CD4-positive, alpha-beta T cell (primary cell): ENCODE measurements around the gene CLK3. TPM values are rescaled to one million over a fixed set of nuclear protein-coding genes. Genes with fewer than 3 reads are reported as not detected.
"Not testable (repeated sequence)": the region's sequence is repeated elsewhere in the genome, so short reads cannot be mapped to it uniquely, and the experiment has no call there.

ENCODE experiments used
- ATAC-seq: fragments of 200-7000 bp; cut with Tn5 transposase; one replicate; pipeline ENCODE4 v1.10.0; 2022; ENCODE audit warnings: mild to moderate bottlenecking; ENCODE audit not compliant: poor library complexity
- CTCF ChIA-PET: fragments of 350-600 bp; sonication (Branson Sonifier 250); formaldehyde crosslinking; loops from one replicate; lab custom pipeline; 2021; ENCODE audit warnings: antibody characterized with exemption, inconsistent platforms; lab: Charles Lee
- POLR2A ChIA-PET: fragments of 350-600 bp; sonication (Branson Sonifier 250); formaldehyde crosslinking; loops from one replicate; lab custom pipeline; 2021; ENCODE audit warnings: antibody characterized with exemption, inconsistent platforms; lab: Charles Lee
- DNase-seq, 14 experiments: peaks; one replicate each; pipeline ENCODE4 v3.0.0-alpha.2; 2013 to 2020; ENCODE audit warnings: mixed read lengths in 2 of 14
- H3K27ac ChIP-seq, 2 donors: one replicate each; pipeline versions ENCODE4 v1.5.1 to v1.7.0; 2013; ENCODE audit warnings: low read length in 2 of 2, low read depth in 1 of 2, mild to moderate bottlenecking in 1 of 2
- H3K27me3 ChIP-seq, 2 experiments: 1 replicate in 1 of 2; 2 replicates in 1 of 2; pipeline versions ENCODE4 v1.6.1 to v1.7.0; 2013; ENCODE audit warnings: low read length in 2 of 2, control low read depth in 1 of 2, mild to moderate bottlenecking in 1 of 2, moderate library complexity in 1 of 2; ENCODE audit not compliant: insufficient read depth in 2 of 2, control insufficient read depth in 1 of 2
- H3K36me3 ChIP-seq: one replicate; pipeline ENCODE4 v1.6.1; 2013; ENCODE audit warnings: low read length, control low read depth; ENCODE audit not compliant: insufficient read depth
- H3K4me1 ChIP-seq: one replicate; pipeline ENCODE4 v1.6.1; 2013; ENCODE audit warnings: low read length, control low read depth; ENCODE audit not compliant: insufficient read depth
- H3K4me3 ChIP-seq: one replicate; pipeline ENCODE4 v1.5.1; 2013; ENCODE audit warnings: mild to moderate bottlenecking, low read length, moderate library complexity
- H3K9me3 ChIP-seq, 2 experiments: 1 replicate in 1 of 2; 2 replicates in 1 of 2; pipeline versions ENCODE4 v1.6.1 to v1.7.0; 2013; ENCODE audit warnings: low read length in 2 of 2, mild to moderate bottlenecking in 2 of 2, control low read depth in 1 of 2, moderate library complexity in 1 of 2; ENCODE audit not compliant: control insufficient read depth in 1 of 2, insufficient read depth in 1 of 2
- H3K27ac Mint-ChIP-seq: one replicate; pipeline ENCODE4 v1.8.0; 2020; ENCODE audit warnings: mixed read lengths
- H3K27me3 Mint-ChIP-seq: one replicate; pipeline ENCODE4 v1.8.0; 2021; ENCODE audit warnings: mixed read lengths
- H3K36me3 Mint-ChIP-seq: one replicate; pipeline ENCODE4 v1.8.0; 2021; ENCODE audit warnings: low read depth, mixed read lengths
- H3K4me1 Mint-ChIP-seq: one replicate; pipeline ENCODE4 v1.8.0; 2021; ENCODE audit warnings: low read depth, mixed read lengths
- H3K4me3 Mint-ChIP-seq: one replicate; pipeline ENCODE4 v1.8.0; 2020; ENCODE audit warnings: mild to moderate bottlenecking, mixed read lengths
- H3K9me3 Mint-ChIP-seq: one replicate; pipeline ENCODE4 v1.8.0; 2020; ENCODE audit warnings: mixed read lengths
- intact Hi-C, 2 experiments: fragments of 100-400 bp; cut with DNase I in 1 of 2; cut with micrococcal nuclease in 1 of 2; formaldehyde crosslinking; loops; one replicate each; pipeline versions ENCODE4 v1.15.1 to v1.9.0; 2023 to 2025; cut with DNase I, micrococcal nuclease
- total RNA-seq, 174 experiments: library from RNA in 2 of 174; stranded (reverse) in 2 of 174; gene quantifications; one replicate each; pipeline ENCODE4 v1.2.3 and lab custom pipeline; 2021 to 2026
- TF ChIP-seq, protein P1 (sequence below): fragments of 200-600 bp; IDR thresholded peaks from one replicate; pipeline ENCODE4 v1.8.0; 2022; ENCODE audit warnings: antibody characterized with exemption, mild to moderate bottlenecking

CLK3 gene
- total RNA-seq, 2 experiments from 2014 or later, result 275 to 293 TPM

DNA sequence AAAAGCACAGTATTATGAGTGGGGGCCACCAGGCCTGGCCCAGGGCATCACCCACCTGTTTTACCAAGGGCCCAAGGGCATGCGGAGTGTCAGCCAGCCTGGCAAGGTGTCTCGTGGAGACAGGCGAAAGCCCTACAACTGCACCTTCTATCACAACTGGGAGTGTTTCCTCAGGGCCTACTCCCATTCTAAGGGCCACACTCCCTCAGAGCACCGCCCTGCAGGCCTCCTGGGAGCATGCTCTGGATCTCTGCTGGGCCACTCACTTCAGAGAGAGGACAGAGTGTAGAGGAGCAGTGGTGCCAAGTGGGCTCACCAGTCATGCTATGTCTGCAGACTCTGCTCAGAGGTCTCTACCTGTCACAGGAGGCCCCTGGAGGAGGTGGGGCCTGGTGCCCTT is 21.2 kb upstream of the CLK3 start:
- TF ChIP-seq, protein P1, sequence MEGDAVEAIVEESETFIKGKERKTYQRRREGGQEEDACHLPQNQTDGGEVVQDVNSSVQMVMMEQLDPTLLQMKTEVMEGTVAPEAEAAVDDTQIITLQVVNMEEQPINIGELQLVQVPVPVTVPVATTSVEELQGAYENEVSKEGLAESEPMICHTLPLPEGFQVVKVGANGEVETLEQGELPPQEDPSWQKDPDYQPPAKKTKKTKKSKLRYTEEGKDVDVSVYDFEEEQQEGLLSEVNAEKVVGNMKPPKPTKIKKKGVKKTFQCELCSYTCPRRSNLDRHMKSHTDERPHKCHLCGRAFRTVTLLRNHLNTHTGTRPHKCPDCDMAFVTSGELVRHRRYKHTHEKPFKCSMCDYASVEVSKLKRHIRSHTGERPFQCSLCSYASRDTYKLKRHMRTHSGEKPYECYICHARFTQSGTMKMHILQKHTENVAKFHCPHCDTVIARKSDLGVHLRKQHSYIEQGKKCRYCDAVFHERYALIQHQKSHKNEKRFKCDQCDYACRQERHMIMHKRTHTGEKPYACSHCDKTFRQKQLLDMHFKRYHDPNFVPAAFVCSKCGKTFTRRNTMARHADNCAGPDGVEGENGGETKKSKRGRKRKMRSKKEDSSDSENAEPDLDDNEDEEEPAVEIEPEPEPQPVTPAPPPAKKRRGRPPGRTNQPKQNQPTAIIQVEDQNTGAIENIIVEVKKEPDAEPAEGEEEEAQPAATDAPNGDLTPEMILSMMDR, result no peak
- H3K27ac ChIP-seq, result no peak overlapping the region
- no peaks in the 10 kb centered on the region for H3K9me3 ChIP-seq
- POLR2A ChIA-PET, result no interaction called here
- H3K4me3 Mint-ChIP-seq, result no peak overlapping the region
- H3K27me3 ChIP-seq, result no peaks in the 10 kb centered on the region
- no peaks in the 10 kb centered on the region for H3K9me3 Mint-ChIP-seq
- H3K4me1 ChIP-seq, result peaks cover 15% of the 10 kb centered on the region
- H3K36me3 Mint-ChIP-seq, result peaks cover 71% of the 10 kb centered on the region
- H3K27me3 Mint-ChIP-seq, result no peaks in the 10 kb centered on the region
- peaks cover 18% of the 10 kb centered on the region for H3K4me1 Mint-ChIP-seq
- intact Hi-C loops, result loop anchor here in 1 of 2 experiments (5.0 kb wide), 1 partner anchor 52 kb away; the partner anchor contains the start of gene ARID3B
- DNase-seq (no peak), ATAC-seq (no peak)
- CTCF ChIA-PET, result no interaction called here
- peaks cover 48% of the 10 kb centered on the region for H3K36me3 ChIP-seq
- H3K27ac Mint-ChIP-seq, result no peak overlapping the region
- H3K4me3 ChIP-seq, result no peak overlapping the region

DNA sequence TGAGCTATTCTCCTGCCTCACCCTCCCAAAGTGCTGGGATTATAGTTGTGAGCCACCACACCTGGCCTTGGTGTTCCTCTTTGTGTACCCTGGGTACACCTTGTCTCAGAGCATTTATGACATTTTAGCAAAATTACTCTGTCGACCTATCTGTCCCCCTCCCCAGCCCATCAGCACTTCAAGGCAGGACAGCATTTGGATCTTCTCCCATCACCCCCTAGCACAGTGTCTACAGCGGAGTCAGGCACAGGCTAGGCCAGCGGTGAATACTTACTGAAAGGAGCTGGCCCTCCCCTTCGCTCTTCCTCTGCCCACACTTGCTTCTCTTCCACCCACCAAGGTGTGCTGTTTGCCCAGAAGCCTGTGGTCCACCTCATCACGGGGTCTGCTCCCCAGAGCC is 20.4 kb upstream of the CLK3 start:
- ChIA-PET POLR2A (no interaction called here), CTCF (no interaction called here)
- H3K27ac Mint-ChIP-seq, result no peak overlapping the region
- DNase-seq (no peak), ATAC-seq (no peak)
- H3K4me3 Mint-ChIP-seq, result no peak overlapping the region
- Histone ChIP-seq H3K36me3 (peaks cover 40% of the 10 kb centered on the region), H3K9me3 (no peaks in the 10 kb centered on the region), H3K4me3 (no peak overlapping the region), H3K27ac (no peak overlapping the region), H3K27me3 (no peaks in the 10 kb centered on the region), H3K4me1 (peaks cover 19% of the 10 kb centered on the region)
- intact Hi-C loops, result no loop called here
- H3K27me3 Mint-ChIP-seq, result no peaks in the 10 kb centered on the region
- H3K4me1 Mint-ChIP-seq, result peaks cover 20% of the 10 kb centered on the region
- H3K36me3 Mint-ChIP-seq, result peaks cover 62% of the 10 kb centered on the region
- TF ChIP-seq, protein P1, result no peak
- no peaks in the 10 kb centered on the region for H3K9me3 Mint-ChIP-seq

DNA sequence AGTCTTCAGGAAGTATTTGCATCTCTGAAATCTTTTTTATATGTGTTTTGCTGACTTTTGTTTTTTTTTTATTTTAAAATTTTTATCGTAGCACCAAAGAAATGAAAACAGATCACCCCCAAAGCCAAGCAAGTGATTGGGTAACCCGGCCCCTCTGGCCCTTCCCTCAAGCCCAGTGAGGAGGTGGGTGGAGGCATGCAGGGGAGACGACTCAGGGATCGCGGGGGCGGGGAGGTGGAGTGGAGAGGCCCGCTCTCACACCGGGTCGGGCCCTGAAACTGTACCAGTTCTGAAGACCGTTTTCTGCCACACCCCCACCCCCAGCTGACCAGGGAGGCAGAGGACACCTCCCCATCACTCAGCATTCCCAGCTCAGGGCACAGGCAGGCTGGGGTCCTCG is 18.9 kb upstream of the CLK3 start:
- H3K4me3 Mint-ChIP-seq, CTCF ChIA-PET, POLR2A ChIA-PET, H3K4me3 ChIP-seq, H3K27ac ChIP-seq, intact Hi-C loops, DNase-seq, H3K9me3 Mint-ChIP-seq, H3K27me3 ChIP-seq, ATAC-seq, H3K27ac Mint-ChIP-seq, H3K9me3 ChIP-seq, H3K27me3 Mint-ChIP-seq: not testable (repeated sequence)
- H3K36me3 ChIP-seq, result peaks cover 31% of the 10 kb centered on the region
- H3K4me1 ChIP-seq, result peaks cover 19% of the 10 kb centered on the region
- H3K36me3 Mint-ChIP-seq, result peaks cover 48% of the 10 kb centered on the region
- peaks cover 20% of the 10 kb centered on the region for H3K4me1 Mint-ChIP-seq

DNA sequence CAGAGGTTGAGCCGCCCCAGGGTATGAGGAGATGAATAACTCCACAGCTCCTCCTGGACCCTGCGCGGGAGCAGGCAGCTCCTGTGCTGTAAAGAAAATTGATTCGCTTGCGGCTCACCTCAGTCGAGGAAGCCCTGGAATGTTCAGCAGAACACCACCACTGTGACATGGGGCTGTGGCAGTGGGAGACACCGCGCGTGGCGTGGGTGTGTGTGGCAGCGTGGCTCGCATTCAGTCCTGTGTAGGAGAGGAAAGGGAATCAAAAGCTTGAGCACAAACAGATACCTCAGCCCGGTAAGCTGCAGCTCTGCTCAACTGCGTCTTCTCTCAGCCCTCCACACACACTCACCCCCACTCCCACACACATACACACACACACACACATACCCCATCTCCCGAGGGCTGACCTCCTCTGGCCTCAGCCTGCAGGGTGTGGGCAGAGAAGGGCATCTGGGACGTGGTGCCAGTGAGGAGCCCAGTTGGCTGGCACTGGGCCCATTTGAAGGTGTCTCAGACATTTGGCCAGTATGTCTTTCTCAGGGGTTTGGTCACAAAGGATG is 18.4 kb upstream of the CLK3 start:
- Histone ChIP-seq H3K36me3 (peaks cover 26% of the 10 kb centered on the region), H3K4me1 (peaks cover 19% of the 10 kb centered on the region)
- DNase-seq, H3K9me3 Mint-ChIP-seq, ATAC-seq, H3K27me3 Mint-ChIP-seq, H3K27ac Mint-ChIP-seq, H3K9me3 ChIP-seq, intact Hi-C loops, H3K4me3 ChIP-seq, H3K4me3 Mint-ChIP-seq, H3K27ac ChIP-seq, H3K27me3 ChIP-seq: not testable (repeated sequence)
- H3K36me3 Mint-ChIP-seq, result peaks cover 43% of the 10 kb centered on the region
- ChIA-PET CTCF (interaction anchor here (1.0 kb wide), 1 partner anchor 195 kb away, joined by 3 read pairs; no protein-coding TSS in a partner anchor), POLR2A (interaction anchor here (0.6 to 2.9 kb wide), 4 partner anchors 15 to 57 kb away, joined by 3 to 44 read pairs (median 6); partner anchors contain the start of gene CLK3)
- H3K4me1 Mint-ChIP-seq, result peaks cover 20% of the 10 kb centered on the region
